GM08714 (cell line): ENCODE results near the gene ZNF804B.

Source experiments
- H3K4me3 ChIP-seq: fragments of 200-500 bp; sonication (Bioruptor generic); 2 replicates; pipeline ENCODE4 v1.5.1; 2014; ENCODE audit warnings: mild to moderate bottlenecking, low read length, inconsistent platforms
- ZNF274 ChIP-seq: IDR thresholded peaks from 2 replicates; pipeline ENCODE4 v1.6.1; 2012; ENCODE audit warnings: mild to moderate bottlenecking, low read depth, low read length

ZNF804B gene

GRCh38 chr7:89060234-89060633 is 300.7 kb downstream of the ZNF804B start:
- H3K4me3 ChIP-seq, result no peak overlapping the region
- no peak for TF ChIP-seq ZNF274

- TF ChIP-seq ZNF274, result no peak
- H3K4me3 ChIP-seq, result no peak overlapping the region
These were observed 305.3 kb downstream of the ZNF804B start for GRCh38 chr7:89064831-89065230.

GRCh38 chr7:89067048-89067447 is 307.5 kb downstream of the ZNF804B start:
- TF ChIP-seq ZNF274, result no peak
- no peak overlapping the region for H3K4me3 ChIP-seq

GRCh38 chr7:89072081-89072480 is 312.6 kb downstream of the ZNF804B start:
- TF ChIP-seq ZNF274, result no peak
- H3K4me3 ChIP-seq, result no peak overlapping the region

- H3K4me3 ChIP-seq, result no peak overlapping the region
- no peak for TF ChIP-seq ZNF274
These were observed 314.3 kb downstream of the ZNF804B start for GRCh38 chr7:89073776-89074175.

GRCh38 chr7:89077992-89078391 is 318.5 kb downstream of the ZNF804B start:
- no peak overlapping the region for H3K4me3 ChIP-seq
- TF ChIP-seq ZNF274, result no peak

- TF ChIP-seq ZNF274, result no peak
- no peak overlapping the region for H3K4me3 ChIP-seq
These were observed 326.1 kb downstream of the ZNF804B start for GRCh38 chr7:89085580-89085979.

GRCh38 chr7:89091550-89091949 is 332.1 kb downstream of the ZNF804B start:
- H3K4me3 ChIP-seq, result no peak overlapping the region
- TF ChIP-seq ZNF274, result no peak

- no peak for TF ChIP-seq ZNF274
- H3K4me3 ChIP-seq, result no peak overlapping the region
These were observed 334.8 kb downstream of the ZNF804B start for GRCh38 chr7:89094269-89094668.

- no peak for TF ChIP-seq ZNF274
- H3K4me3 ChIP-seq, result no peak overlapping the region
These were observed 344.1 kb downstream of the ZNF804B start for GRCh38 chr7:89103564-89103963.

GRCh38 chr7:89104748-89105685 is 345.5 kb downstream of the ZNF804B start:
- H3K4me3 ChIP-seq, result no peak overlapping the region
- TF ChIP-seq ZNF274, result no peak

- H3K4me3 ChIP-seq, result no peak overlapping the region
- no peak for TF ChIP-seq ZNF274
These were observed 364.4 kb downstream of the ZNF804B start for GRCh38 chr7:89123871-89124270.

GRCh38 chr7:89129600-89130375 is 370.3 kb downstream of the ZNF804B start:
- no peak overlapping the region for H3K4me3 ChIP-seq
- no peak for TF ChIP-seq ZNF274

GRCh38 chr7:89133357-89133756 is 373.9 kb downstream of the ZNF804B start:
- TF ChIP-seq ZNF274, result no peak
- H3K4me3 ChIP-seq, result no peak overlapping the region

GRCh38 chr7:89133819-89134218 is 374.3 kb downstream of the ZNF804B start:
- no peak for TF ChIP-seq ZNF274
- H3K4me3 ChIP-seq, result no peak overlapping the region
